AG10803 (cell line): ENCODE results near the gene TRIM44.

Experiments used
- DNase-seq: peaks from one replicate; pipeline ENCODE4 v3.0.0; 2010; ENCODE audit warnings: low read depth
- H3K4me3 ChIP-seq: 2 replicates; pipeline ENCODE4 v1.5.1; 2011; ENCODE audit warnings: mild to moderate bottlenecking, low read length, control low read depth
- CTCF ChIP-seq: conservative IDR thresholded peaks from 2 replicates; pipeline ENCODE4 v1.5.1; 2011; ENCODE audit warnings: mild to moderate bottlenecking, low read length, control low read depth, inconsistent platforms

The TRIM44 gene

GRCh38 chr11:35671396-35672127, 9.0 kb downstream of the TRIM44 start:
- no peak for TF ChIP-seq CTCF
- no peak for DNase-seq
- H3K4me3 ChIP-seq = no peak overlapping the region

GRCh38 chr11:35672608-35673007, 10.0 kb downstream of the TRIM44 start:
- H3K4me3 ChIP-seq = no peak overlapping the region
- TF ChIP-seq CTCF = no peak
- no peak for DNase-seq

GRCh38 chr11:35675901-35676610, 13.5 kb downstream of the TRIM44 start:
- no peak for DNase-seq
- no peak for TF ChIP-seq CTCF
- no peak overlapping the region for H3K4me3 ChIP-seq

GRCh38 chr11:35676611-35676965, 14.0 kb downstream of the TRIM44 start:
- TF ChIP-seq CTCF = no peak
- no peak overlapping the region for H3K4me3 ChIP-seq
- DNase-seq = no peak

GRCh38 chr11:35677904-35678303, 15.3 kb downstream of the TRIM44 start:
- no peak for TF ChIP-seq CTCF
- no peak for DNase-seq
- H3K4me3 ChIP-seq = no peak overlapping the region

GRCh38 chr11:35678471-35678870, 15.9 kb downstream of the TRIM44 start:
- no peak for TF ChIP-seq CTCF
- H3K4me3 ChIP-seq = no peak overlapping the region
- no peak for DNase-seq

GRCh38 chr11:35678975-35679374, 16.4 kb downstream of the TRIM44 start:
- no peak for TF ChIP-seq CTCF
- DNase-seq = no peak

More at GRCh38 chr11:35678975-35679374, 16.4 kb downstream of the TRIM44 start:
- no peak overlapping the region for H3K4me3 ChIP-seq
